Measurements from ENCODE around the gene HAGHL.

Gene HAGHL

GRCh38 chr16:720990-721764 lies 5.7 kb upstream of the HAGHL start, which contains the start of gene ANTKMT:
TSS of gene ANTKMT (plus strand) at chr16:721146. CDS start at chr16:721275, 129 bp downstream.
- no peaks in the 10 kb centered on the region for H3K27me3 ChIP-seq (replicated peaks)
- in situ Hi-C loops (cut with HindIII; ENCODE audit: low pct_ligation_motif_present, low sequenced_read_pairs): loop anchor here (25.0 kb wide), 1 partner anchor 266 kb away; the partner anchor contains the start of gene SOX8

GRCh38 chr16:721765-722540 lies 5.0 kb upstream of the HAGHL start:
- Histone ChIP-seq H3K27me3 (replicated peaks) (no peaks in the 10 kb centered on the region), H3K4me3 (ENCODE audit: low read depth, low read length) (peak overlapping the region; percentile 65), H3K27ac (no peak overlapping the region), H3K36me3 (replicated peaks) (peaks cover 4% of the 10 kb centered on the region)
- no peak for DNase-seq
- TF ChIP-seq CTCF (IDR thresholded peaks at IDR 0.05; ENCODE audit: low read depth, low read length, missing control alignments): no peak
- in situ Hi-C loops (cut with HindIII; ENCODE audit: low pct_ligation_motif_present, low sequenced_read_pairs): loop anchor here (25.0 kb wide), 1 partner anchor 265 kb away; the partner anchor contains the start of gene SOX8

More at GRCh38 chr16:720990-721764, 5.7 kb upstream of the HAGHL start, which contains the start of gene ANTKMT:
- no peak for TF ChIP-seq CTCF (IDR thresholded peaks at IDR 0.05; ENCODE audit: low read depth, low read length, missing control alignments)
- peak within 1 kb of the TSS; percentile 65 for H3K4me3 ChIP-seq (ENCODE audit: low read depth, low read length)
- peaks cover 4% of the 10 kb centered on the region for H3K36me3 ChIP-seq (replicated peaks)
- peak; percentile 28 for DNase-seq
- peak within 1 kb of the TSS; percentile 63 for H3K27ac ChIP-seq

GRCh38 chr16:722835-723633 lies 3.9 kb upstream of the HAGHL start:
- no peak overlapping the region for H3K4me3 ChIP-seq (ENCODE audit: low read depth, low read length)
- DNase-seq: no peak
- peaks cover 2% of the 10 kb centered on the region for H3K36me3 ChIP-seq (replicated peaks)
- in situ Hi-C loops (cut with HindIII; ENCODE audit: low pct_ligation_motif_present, low sequenced_read_pairs): loop anchor here (25.0 kb wide), 1 partner anchor 264 kb away; the partner anchor contains the start of gene SOX8
- no peak for TF ChIP-seq CTCF (IDR thresholded peaks at IDR 0.05; ENCODE audit: low read depth, low read length, missing control alignments)
- H3K27ac ChIP-seq: no peak overlapping the region
- H3K27me3 ChIP-seq (replicated peaks): no peaks in the 10 kb centered on the region

GRCh38 chr16:723695-724094 lies 3.2 kb upstream of the HAGHL start:
- Histone ChIP-seq H3K27ac (no peak overlapping the region), H3K27me3 (replicated peaks) (no peaks in the 10 kb centered on the region), H3K36me3 (replicated peaks) (peaks cover 2% of the 10 kb centered on the region), H3K4me3 (ENCODE audit: low read depth, low read length) (no peak overlapping the region)
- no peak for DNase-seq
- in situ Hi-C loops (cut with HindIII; ENCODE audit: low pct_ligation_motif_present, low sequenced_read_pairs): loop anchor here (25.0 kb wide), 1 partner anchor 264 kb away; the partner anchor contains the start of gene SOX8
- TF ChIP-seq CTCF (IDR thresholded peaks at IDR 0.05; ENCODE audit: low read depth, low read length, missing control alignments): no peak

All from brain microvascular endothelial cell (primary cell).